ENCODE measurements around the gene RIT1. TPM values are rescaled to one million over a fixed set of nuclear protein-coding genes. Genes with fewer than 3 reads are reported as not detected.
"Not testable (repeated sequence)": the region's sequence is repeated elsewhere in the genome, so short reads cannot be mapped to it uniquely, and the experiment has no call there.

The RIT1 gene
- total RNA-seq, 4 donors from 2014 or later = 27.1 to 38.5 (median 32.9) TPM

DNA sequence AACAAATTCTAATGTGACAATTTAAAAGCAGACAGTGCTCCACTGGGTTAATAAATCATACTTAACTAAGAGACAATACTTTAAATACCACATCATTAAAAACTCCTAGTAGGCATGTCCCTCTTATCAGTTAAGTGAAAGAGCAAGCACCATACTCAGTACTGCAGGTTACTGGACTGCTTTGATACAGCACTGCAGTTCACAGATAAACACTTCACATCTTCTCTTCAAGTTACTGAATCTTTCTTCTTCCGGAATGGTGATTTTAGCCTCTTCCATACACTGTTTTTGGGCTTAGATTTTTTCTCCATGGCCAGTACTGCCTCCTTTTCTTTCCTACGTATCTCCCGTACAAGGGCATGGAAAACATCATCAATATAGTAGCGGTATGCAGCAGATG, 11.0 kb downstream of the RIT1 start:
- no peak for ATAC-seq (ENCODE audit: low FRiP score)
- TF ChIP-seq, protein P1, sequence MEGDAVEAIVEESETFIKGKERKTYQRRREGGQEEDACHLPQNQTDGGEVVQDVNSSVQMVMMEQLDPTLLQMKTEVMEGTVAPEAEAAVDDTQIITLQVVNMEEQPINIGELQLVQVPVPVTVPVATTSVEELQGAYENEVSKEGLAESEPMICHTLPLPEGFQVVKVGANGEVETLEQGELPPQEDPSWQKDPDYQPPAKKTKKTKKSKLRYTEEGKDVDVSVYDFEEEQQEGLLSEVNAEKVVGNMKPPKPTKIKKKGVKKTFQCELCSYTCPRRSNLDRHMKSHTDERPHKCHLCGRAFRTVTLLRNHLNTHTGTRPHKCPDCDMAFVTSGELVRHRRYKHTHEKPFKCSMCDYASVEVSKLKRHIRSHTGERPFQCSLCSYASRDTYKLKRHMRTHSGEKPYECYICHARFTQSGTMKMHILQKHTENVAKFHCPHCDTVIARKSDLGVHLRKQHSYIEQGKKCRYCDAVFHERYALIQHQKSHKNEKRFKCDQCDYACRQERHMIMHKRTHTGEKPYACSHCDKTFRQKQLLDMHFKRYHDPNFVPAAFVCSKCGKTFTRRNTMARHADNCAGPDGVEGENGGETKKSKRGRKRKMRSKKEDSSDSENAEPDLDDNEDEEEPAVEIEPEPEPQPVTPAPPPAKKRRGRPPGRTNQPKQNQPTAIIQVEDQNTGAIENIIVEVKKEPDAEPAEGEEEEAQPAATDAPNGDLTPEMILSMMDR (IDR thresholded peaks at IDR 0.05) = no peak
- DNase-seq (ENCODE audit: low spot score) = no peak

- ATAC-seq (ENCODE audit: low FRiP score) (no peak), DNase-seq (ENCODE audit: low spot score) (no peak)
- TF ChIP-seq, protein P1 (IDR thresholded peaks at IDR 0.05) = no peak
Observed at GRCh38 chr1:155899683-155900082, 11.5 kb downstream of the RIT1 start.

GRCh38 chr1:155898888-155899287, 12.3 kb downstream of the RIT1 start:
- ATAC-seq (ENCODE audit: low FRiP score) (no peak), DNase-seq (ENCODE audit: low spot score) (no peak)
- TF ChIP-seq, protein P1 (IDR thresholded peaks at IDR 0.05) = no peak

DNA sequence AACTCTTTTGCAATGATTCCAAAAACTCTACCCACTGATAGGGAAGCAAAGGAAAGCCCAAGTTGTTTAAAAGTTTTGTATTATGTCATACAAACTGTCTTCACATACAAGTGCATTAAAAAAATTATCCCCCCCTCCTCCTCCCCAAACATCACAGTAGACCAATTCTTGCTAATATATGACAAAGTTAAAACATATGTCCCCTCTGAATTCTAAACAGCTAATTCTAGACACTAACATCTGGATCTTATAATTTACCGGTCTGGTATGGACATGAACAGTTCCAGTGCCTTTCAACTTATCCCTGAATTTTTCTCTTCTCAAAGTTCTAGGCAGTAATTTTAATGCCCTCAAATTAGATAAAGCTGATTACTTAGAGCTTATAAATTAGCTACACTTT, 13.4 kb downstream of the RIT1 start:
- DNase-seq (ENCODE audit: low spot score) (no peak), ATAC-seq (ENCODE audit: low FRiP score) (no peak)

GRCh38 chr1:155896476-155896875, 14.7 kb downstream of the RIT1 start:
- DNase-seq (ENCODE audit: low spot score); ATAC-seq (ENCODE audit: low FRiP score): not testable (repeated sequence)

More for the DNA sequence above, 13.4 kb downstream of the RIT1 start:
- TF ChIP-seq, protein P1 (IDR thresholded peaks at IDR 0.05) = no peak

DNA sequence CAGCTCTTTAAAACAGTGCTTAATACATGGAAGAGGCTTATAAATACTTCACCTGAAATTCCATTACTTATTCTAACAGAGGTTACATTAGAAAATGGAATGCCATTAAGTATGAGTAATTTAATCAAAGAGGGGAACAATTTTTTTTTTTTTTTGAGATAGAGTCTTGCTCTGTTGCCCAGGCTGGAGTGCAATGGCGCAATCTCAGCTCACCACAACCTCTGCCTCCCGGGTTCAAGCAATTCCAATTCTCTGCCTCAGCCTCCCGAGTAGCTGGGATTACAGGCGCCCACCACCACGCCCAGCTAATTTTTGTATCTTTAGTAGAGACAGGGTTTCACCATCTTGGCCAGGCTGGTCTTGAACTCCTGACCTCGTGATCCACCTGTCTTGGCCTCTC, 15.5 kb downstream of the RIT1 start:
- DNase-seq (ENCODE audit: low spot score); ATAC-seq (ENCODE audit: low FRiP score): not testable (repeated sequence)

GRCh38 chr1:155893389-155894142, 17.6 kb downstream of the RIT1 start:
- peak; percentile 33 for ATAC-seq (ENCODE audit: low FRiP score)

GRCh38 chr1:155892796-155893195, 18.4 kb downstream of the RIT1 start:
- no peak for DNase-seq (ENCODE audit: low spot score)
- no peak for ATAC-seq (ENCODE audit: low FRiP score)
- TF ChIP-seq, protein P1 (IDR thresholded peaks at IDR 0.05) = no peak

More at GRCh38 chr1:155893389-155894142, 17.6 kb downstream of the RIT1 start:
- TF ChIP-seq, protein P1 (IDR thresholded peaks at IDR 0.05) = no peak
- no peak for DNase-seq (ENCODE audit: low spot score)

Measured in omental fat pad (tissue), 4 donors.